GM23248 (cell line): ENCODE results near the gene FRY. TPM values are rescaled to one million over a fixed set of nuclear protein-coding genes. Genes with fewer than 3 reads are reported as not detected.

ENCODE experiments used
- DNase-seq: peaks from one replicate; pipeline ENCODE4 v3.0.0-alpha.2; 2015
- H2AFZ ChIP-seq: fragments of 200-600 bp; sonication (generic); 2 replicates; pipeline ENCODE4 v1.6.1; 2016; ENCODE audit warnings: antibody characterized with exemption
- H3F3A ChIP-seq: fragments of 200-600 bp; sonication (generic); 2 replicates; pipeline ENCODE4 v1.6.1; 2016; ENCODE audit warnings: mild to moderate bottlenecking, antibody characterized with exemption, mixed run types; ENCODE audit not compliant: insufficient read depth
- H3K27ac ChIP-seq: fragments of 200-600 bp; sonication (generic); 2 replicates; pipeline ENCODE4 v1.5.1; 2016; ENCODE audit warnings: mild to moderate bottlenecking
- H3K27me3 ChIP-seq: fragments of 200-600 bp; sonication (generic); replicated peaks from 2 replicates; pipeline ENCODE4 v1.6.1; 2016; ENCODE audit warnings: mild to moderate bottlenecking; ENCODE audit not compliant: insufficient read depth
- H3K36me3 ChIP-seq: fragments of 200-600 bp; sonication (generic); 2 replicates; pipeline ENCODE4 v1.6.1; 2016; ENCODE audit warnings: low read depth, mild to moderate bottlenecking
- H3K4me1 ChIP-seq: fragments of 200-600 bp; sonication (generic); 2 replicates; pipeline ENCODE4 v1.6.1; 2016; ENCODE audit warnings: mild to moderate bottlenecking; ENCODE audit not compliant: insufficient read depth
- H3K4me2 ChIP-seq: fragments of 200-600 bp; sonication (generic); one replicate; pipeline ENCODE4 v1.6.1; 2016; ENCODE audit warnings: mild to moderate bottlenecking; ENCODE audit not compliant: unreplicated experiment
- H3K4me3 ChIP-seq: fragments of 200-600 bp; sonication (generic); 2 replicates; pipeline ENCODE4 v1.5.1; 2016; ENCODE audit warnings: mild to moderate bottlenecking
- H3K79me2 ChIP-seq: fragments of 200-600 bp; sonication (generic); 2 replicates; pipeline ENCODE4 v1.6.1; 2016; ENCODE audit warnings: mild to moderate bottlenecking; ENCODE audit not compliant: insufficient read depth
- H3K9ac ChIP-seq: fragments of 200-600 bp; sonication (generic); 2 replicates; pipeline ENCODE4 v1.6.1; 2016; ENCODE audit warnings: mild to moderate bottlenecking
- H3K9me2 ChIP-seq: fragments of 200-600 bp; sonication (generic); 2 replicates; pipeline ENCODE4 v1.6.1; 2016; ENCODE audit warnings: mixed run types, mild to moderate bottlenecking, moderate library complexity; ENCODE audit not compliant: insufficient read depth
- H3K9me3 ChIP-seq: fragments of 200-600 bp; sonication (generic); one replicate; pipeline ENCODE4 v1.6.1; 2017; ENCODE audit warnings: low read depth
- H4K20me1 ChIP-seq: fragments of 200-600 bp; sonication (generic); 2 replicates; pipeline ENCODE4 v1.6.0; 2016; ENCODE audit not compliant: insufficient read depth
- EZH2 ChIP-seq: fragments of 200-600 bp; sonication (generic); IDR thresholded peaks from 2 replicates; pipeline ENCODE4 v1.6.1; 2018; ENCODE audit warnings: antibody characterized with exemption, mild to moderate bottlenecking; ENCODE audit not compliant: insufficient read depth, poor library complexity, severe bottlenecking
- EZH2phosphoT487 ChIP-seq: fragments of 200-600 bp; sonication (generic); IDR thresholded peaks from 2 replicates; pipeline ENCODE4 v1.6.1; 2018; ENCODE audit warnings: antibody characterized with exemption, moderate library complexity, mild to moderate bottlenecking, low read depth; ENCODE audit not compliant: insufficient read depth
- WGBS, 2 experiments: methylation state at CpG; one replicate each; pipeline ENCODE4 v1.1.6; 2015 to 2017; ENCODE audit warnings: low lambda C conversion rate in 2 of 2, low coverage in 1 of 2; ENCODE audit errors: missing lambda C conversion rate in 2 of 2; 5-methylcytosine and 5-hydroxymethylcytosine counted together
- in situ Hi-C: fragments of 300-500 bp; cut with MboI; formaldehyde crosslinking; loops from 2 replicates; pipeline ENCODE4 v1.15.0; 2020
- polyA plus RNA-seq: library from polyadenylated mRNA; unstranded; fragments of >200 nt; fragmentation: Nextera tagmentation; extraction: Ambion mirVana; gene quantifications from 2 replicates; pipeline ENCODE4 v1.2.1, GENCODE V29; 2016
- total RNA-seq: library from RNA; depleted of rRNA; stranded (reverse); fragments of >200 nt; shearing (Covaris generic); gene quantifications from 2 replicates; pipeline ENCODE4 v1.2.3, GENCODE V29; 2014

The FRY gene
- total and polyA plus RNA-seq, 2 experiments from 2014 or later: 2.2 to 4.3 TPM

DNA sequence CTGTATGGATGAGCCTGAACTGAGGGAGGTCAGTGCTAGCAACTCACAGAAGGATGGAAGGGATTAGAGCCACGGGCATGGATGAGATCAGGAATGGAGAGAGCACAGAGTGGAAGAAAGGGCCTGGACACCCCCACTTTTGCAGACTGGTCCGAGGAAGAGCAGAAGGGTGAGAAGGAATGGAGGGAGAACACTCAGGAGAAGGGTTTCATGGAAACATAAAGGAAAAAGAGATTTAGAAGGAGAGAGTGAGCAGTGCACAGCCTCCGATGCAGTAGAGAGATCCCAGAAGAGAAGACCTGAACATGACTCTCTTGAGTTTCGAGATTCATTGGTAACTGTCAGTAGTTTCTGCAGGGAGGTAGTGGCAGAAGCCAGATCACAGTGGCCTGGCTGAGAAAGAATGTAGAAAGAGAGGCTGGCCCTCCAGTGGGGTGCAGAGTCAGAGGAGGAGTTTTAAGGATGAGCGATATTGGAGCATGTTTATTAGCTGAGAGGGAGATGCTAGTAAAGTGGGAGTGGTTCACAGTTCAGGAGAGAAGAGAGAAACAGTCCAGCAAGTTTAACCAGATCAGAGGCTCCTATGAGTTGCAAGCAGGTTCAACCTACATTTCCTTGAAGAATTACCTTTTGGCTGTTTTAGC is 174.6 kb downstream of the FRY start:
- H3K4me3 ChIP-seq: no peak overlapping the region
- in situ Hi-C loops: no loop called here
- peaks cover 3% of the 10 kb centered on the region for H3K4me1 ChIP-seq
- no peaks in the 10 kb centered on the region for H3K36me3 ChIP-seq
- no peaks in the 10 kb centered on the region for H4K20me1 ChIP-seq
- no peaks in the 10 kb centered on the region for H3K9me2 ChIP-seq
- no peak overlapping the region for H3K27ac ChIP-seq
- no peaks in the 10 kb centered on the region for H3K9me3 ChIP-seq
- no peak overlapping the region for H2AFZ ChIP-seq
- 73 to 74% methylated on average over 5 of the region's 5 CpGs for WGBS, 2 experiments
- peaks cover 9% of the 10 kb centered on the region for H3F3A ChIP-seq
- peak; percentile 12 for DNase-seq
- H3K27me3 ChIP-seq: no peaks in the 10 kb centered on the region
- TF ChIP-seq EZH2phosphoT487 (no peak), EZH2 (no peak)
- no peak overlapping the region for H3K9ac ChIP-seq
- no peaks in the 10 kb centered on the region for H3K79me2 ChIP-seq
- H3K4me2 ChIP-seq: no peak overlapping the region

DNA sequence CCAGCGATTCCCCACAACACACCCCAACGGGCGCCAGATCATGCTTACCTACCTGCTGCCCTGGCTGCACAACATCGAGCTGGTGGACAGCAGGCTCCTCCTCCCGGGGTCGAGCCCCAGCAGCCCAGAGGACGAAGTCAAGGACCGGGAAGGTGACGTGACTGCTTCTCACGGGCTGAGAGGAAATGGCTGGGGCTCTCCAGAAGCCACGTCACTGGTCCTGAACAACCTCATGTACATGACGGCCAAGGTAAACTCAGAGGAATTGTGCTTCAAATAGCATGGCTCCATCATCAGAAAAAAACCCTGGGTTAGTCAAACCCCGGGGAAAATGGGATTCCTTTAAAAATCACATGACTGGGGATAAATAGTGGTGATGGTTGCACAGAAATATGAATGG is 177.3 kb downstream of the FRY start:
- Histone ChIP-seq H3K36me3 (no peaks in the 10 kb centered on the region), H3K4me1 (peaks cover 27% of the 10 kb centered on the region), H3K9ac (no peak overlapping the region), H3K9me2 (no peaks in the 10 kb centered on the region), H3K4me2 (no peak overlapping the region), H3F3A (peaks cover 31% of the 10 kb centered on the region), H3K79me2 (no peaks in the 10 kb centered on the region), H3K27ac (no peak overlapping the region), H3K9me3 (no peaks in the 10 kb centered on the region), H3K27me3 (no peaks in the 10 kb centered on the region), H3K4me3 (no peak overlapping the region), H2AFZ (no peak overlapping the region), H4K20me1 (no peaks in the 10 kb centered on the region)
- no peak for DNase-seq
- TF ChIP-seq EZH2phosphoT487: no peak
- no peak for TF ChIP-seq EZH2
- WGBS, 2 experiments: 87 to 91% methylated on average over 13 of the region's 13 CpGs
- in situ Hi-C loops: no loop called here

DNA sequence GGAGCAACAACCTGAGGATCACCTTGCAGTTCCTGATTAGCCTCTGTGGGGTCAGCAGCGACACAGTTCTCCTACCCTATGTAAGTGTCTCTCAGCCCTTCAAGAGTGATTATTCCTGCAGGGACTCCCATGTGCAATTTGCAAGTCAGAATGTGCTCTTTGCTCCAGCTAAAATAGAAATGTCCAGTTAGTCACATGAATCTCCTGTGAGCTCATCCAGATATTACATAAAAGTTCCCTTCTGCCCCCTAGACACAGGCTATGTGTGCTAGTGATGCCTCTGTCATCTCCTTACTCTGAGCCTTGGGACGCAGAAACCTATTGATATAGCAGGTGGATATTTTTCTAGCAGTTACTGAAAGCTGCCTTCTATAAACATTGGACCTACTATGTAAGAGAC is 178.1 kb downstream of the FRY start:
- WGBS, 2 experiments: 96 to 100% methylated on average over 2 of the region's 2 CpGs
- Histone ChIP-seq H3K9ac (no peak overlapping the region), H3K4me1 (peaks cover 27% of the 10 kb centered on the region), H3K9me2 (no peaks in the 10 kb centered on the region), H3K79me2 (no peaks in the 10 kb centered on the region), H3K27me3 (no peaks in the 10 kb centered on the region), H4K20me1 (no peaks in the 10 kb centered on the region), H3K27ac (no peak overlapping the region), H3K9me3 (no peaks in the 10 kb centered on the region), H3K36me3 (no peaks in the 10 kb centered on the region), H3F3A (peaks cover 31% of the 10 kb centered on the region), H3K4me3 (no peak overlapping the region), H3K4me2 (no peak overlapping the region), H2AFZ (no peak overlapping the region)
- in situ Hi-C loops: no loop called here
- DNase-seq: peak; percentile 15
- TF ChIP-seq EZH2 (no peak), EZH2phosphoT487 (no peak)

DNA sequence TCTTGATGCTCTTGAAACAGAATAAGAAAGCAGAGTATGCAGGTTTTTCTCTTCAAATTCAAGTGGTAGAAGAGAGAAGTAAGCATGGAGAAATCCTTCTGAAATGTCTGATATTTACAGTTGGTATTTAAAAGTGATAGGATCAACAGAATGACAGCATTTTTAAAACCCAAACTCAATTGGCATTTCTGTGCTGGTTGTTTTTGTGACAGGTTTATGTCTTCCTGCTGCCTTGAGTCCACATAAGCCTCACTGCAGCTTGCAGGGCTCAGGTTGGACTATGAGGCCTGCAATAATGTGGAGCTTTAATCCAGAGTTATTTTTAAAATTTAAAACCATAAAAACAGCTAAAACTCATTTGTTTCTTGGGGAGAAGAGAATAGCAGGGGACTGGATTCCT is 178.5 kb downstream of the FRY start:
- no peaks in the 10 kb centered on the region for H3K27me3 ChIP-seq
- no peaks in the 10 kb centered on the region for H3K79me2 ChIP-seq
- no peak for DNase-seq
- H3K36me3 ChIP-seq: no peaks in the 10 kb centered on the region
- peaks cover 27% of the 10 kb centered on the region for H3K4me1 ChIP-seq
- H2AFZ ChIP-seq: no peak overlapping the region
- no peak for TF ChIP-seq EZH2phosphoT487
- no peak for TF ChIP-seq EZH2
- no peak overlapping the region for H3K4me3 ChIP-seq
- in situ Hi-C loops: no loop called here
- H4K20me1 ChIP-seq: no peaks in the 10 kb centered on the region
- H3K9me2 ChIP-seq: no peaks in the 10 kb centered on the region
- peaks cover 31% of the 10 kb centered on the region for H3F3A ChIP-seq
- H3K27ac ChIP-seq: no peak overlapping the region
- no peaks in the 10 kb centered on the region for H3K9me3 ChIP-seq
- H3K4me2 ChIP-seq: no peak overlapping the region
- no peak overlapping the region for H3K9ac ChIP-seq

DNA sequence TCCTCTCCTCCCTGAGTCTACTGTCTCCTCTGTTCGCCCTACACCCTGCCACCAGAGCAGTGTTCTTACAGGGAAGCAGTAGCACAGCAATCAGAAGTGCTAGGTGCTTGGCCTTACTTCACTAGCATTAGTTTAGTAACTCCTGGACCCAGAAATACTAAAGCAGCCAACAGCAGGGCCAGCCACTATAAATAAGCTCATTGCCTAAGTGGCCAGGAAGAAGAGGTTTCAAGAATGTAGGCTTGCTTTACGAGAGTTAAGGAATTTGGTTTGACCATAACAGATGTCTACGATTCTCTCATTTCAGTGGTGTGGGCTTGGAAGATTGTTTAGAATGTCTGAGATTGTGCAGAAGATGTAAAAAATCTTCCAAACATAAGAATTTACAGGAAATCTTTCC is 180.2 kb downstream of the FRY start:
- DNase-seq: peak; percentile 85
- H3F3A ChIP-seq: peaks cover 31% of the 10 kb centered on the region
- H2AFZ ChIP-seq: peak overlapping the region; percentile 14; the same call in 1 of the 2 replicates
- no peaks in the 10 kb centered on the region for H3K36me3 ChIP-seq
- peak overlapping the region; percentile 54 for H3K4me3 ChIP-seq
- H3K79me2 ChIP-seq: no peaks in the 10 kb centered on the region
- no peaks in the 10 kb centered on the region for H4K20me1 ChIP-seq
- peak overlapping the region; percentile 91 for H3K27ac ChIP-seq
- in situ Hi-C loops: no loop called here
- H3K27me3 ChIP-seq: no peaks in the 10 kb centered on the region
- no peak for TF ChIP-seq EZH2phosphoT487
- no peak for TF ChIP-seq EZH2
- H3K4me1 ChIP-seq: peaks cover 27% of the 10 kb centered on the region
- H3K9me2 ChIP-seq: no peaks in the 10 kb centered on the region
- peak overlapping the region; percentile 60 for H3K9ac ChIP-seq
- no peaks in the 10 kb centered on the region for H3K9me3 ChIP-seq
- WGBS, 2 experiments: 34% methylated on average over 3 of the region's 3 CpGs
- peak overlapping the region; percentile 73 for H3K4me2 ChIP-seq
